NCI-H2171 (cell line): ENCODE results near the gene SDSL.

Source experiments
- DNase-seq: peaks from one replicate; lab custom pipeline; 2025; lab: John Stamatoyannopoulos, UW

Gene SDSL

GRCh38 chr12:113396828-113397496 is 25.2 kb upstream of the SDSL start:
- DNase-seq = no peak

- DNase-seq = peak; percentile 13
These were observed 24.5 kb upstream of the SDSL start for GRCh38 chr12:113397497-113398197.

- no peak for DNase-seq
These were observed 23.6 kb upstream of the SDSL start for GRCh38 chr12:113398346-113399290.

- no peak for DNase-seq
These were observed 22.7 kb upstream of the SDSL start for GRCh38 chr12:113399490-113399889.

- DNase-seq = no peak
These were observed 21.8 kb upstream of the SDSL start for GRCh38 chr12:113400362-113400761.

GRCh38 chr12:113401066-113402000 is 20.8 kb upstream of the SDSL start:
- no peak for DNase-seq

GRCh38 chr12:113402586-113403260 is 19.5 kb upstream of the SDSL start:
- no peak for DNase-seq

- no peak for DNase-seq
These were observed 18.5 kb upstream of the SDSL start, which contains the start of gene SDS for GRCh38 chr12:113403435-113404415. TSS of gene SDS (minus strand) at chr12:113403887. CDS start at chr12:113399708, 4,179 bp downstream.

GRCh38 chr12:113405694-113406093 is 16.5 kb upstream of the SDSL start:
- DNase-seq = no peak

GRCh38 chr12:113407931-113408600 is 14.1 kb upstream of the SDSL start:
- DNase-seq = no peak

- DNase-seq = no peak
These were observed 13.4 kb upstream of the SDSL start for GRCh38 chr12:113408756-113409298.

- no peak for DNase-seq
These were observed 12.6 kb upstream of the SDSL start for GRCh38 chr12:113409462-113410124.

- DNase-seq = no peak
These were observed 8.7 kb upstream of the SDSL start for GRCh38 chr12:113413488-113413939.

GRCh38 chr12:113414519-113415038 is 7.6 kb upstream of the SDSL start:
- DNase-seq = no peak

GRCh38 chr12:113416091-113416754 is 6.0 kb upstream of the SDSL start:
- no peak for DNase-seq

- no peak for DNase-seq
These were observed 3.8 kb upstream of the SDSL start for GRCh38 chr12:113418213-113418879.
